Endothelial cell of umbilical vein (primary cell): ENCODE measurements around the gene PHKG1. TPM values are rescaled to one million over a fixed set of nuclear protein-coding genes. Genes with fewer than 3 reads are reported as not detected.
A peak's percentile ranks its signal among the peaks of the same experiment; 100 is the strongest.
"Not testable (repeated sequence)": the region's sequence is repeated elsewhere in the genome, so short reads cannot be mapped to it uniquely, and the experiment has no call there.

ENCODE experiments used
- BruUV-seq: library from RNA; stranded (reverse); fragments of 400-500 nt; replicated peaks from 2 replicates; lab custom pipeline; 2021; lab: Mats Ljungman, UMichigan
- CTCF ChIA-PET: fragments of 300-600, 350-600 bp; sonication (Branson Sonifier 250); formaldehyde crosslinking; loops from one replicate; lab custom pipeline; 2021; ENCODE audit warnings: antibody characterized with exemption, inconsistent platforms; lab: Charles Lee
- POLR2A ChIA-PET: fragments of 300-600, 350-600 bp; sonication (Branson Sonifier 250); formaldehyde crosslinking; loops from one replicate; lab custom pipeline; 2021; ENCODE audit warnings: antibody characterized with exemption, inconsistent platforms; lab: Charles Lee
- DNase-seq: peaks from one replicate; pipeline ENCODE4 v3.0.0-alpha.2; 2011; ENCODE audit warnings: low read depth, low spot score
- FAIRE-seq: peaks from 2 replicates; lab custom pipeline; 2011; peaks lifted over from hg19 to GRCh38; lab: Jason Lieb, UNC
- H2AFZ ChIP-seq: 2 replicates; pipeline ENCODE4 v1.6.0; 2012; ENCODE audit warnings: low read depth, low read length, control low read depth, inconsistent platforms
- H3K27ac ChIP-seq: 2 replicates; pipeline ENCODE4 v1.5.1; 2011; ENCODE audit warnings: low read depth, mild to moderate bottlenecking, control low read depth, low read length, moderate library complexity; ENCODE audit not compliant: insufficient read depth
- H3K27me3 ChIP-seq, 2 experiments: 2 replicates each; pipeline versions ENCODE4 v1.6.0 to v1.6.1; 2011; ENCODE audit warnings: low read length in 2 of 2, mixed read lengths in 1 of 2; ENCODE audit not compliant: control insufficient read depth in 2 of 2, insufficient read depth in 2 of 2
- H3K36me3 ChIP-seq, 2 experiments: 2 replicates in 1 of 2; 3 replicates in 1 of 2; pipeline ENCODE4 v1.5.1; 2011; ENCODE audit warnings: low read length in 2 of 2, mild to moderate bottlenecking in 1 of 2, moderate library complexity in 1 of 2; ENCODE audit not compliant: control insufficient read depth in 2 of 2, insufficient read depth in 2 of 2; ENCODE audit errors: extremely low read depth in 1 of 2
- H3K4me1 ChIP-seq: 3 replicates; pipeline ENCODE4 v1.5.1; 2011; ENCODE audit warnings: mild to moderate bottlenecking, low read length; ENCODE audit not compliant: control insufficient read depth, insufficient read depth; ENCODE audit errors: extremely low read depth
- H3K4me2 ChIP-seq: 2 replicates; pipeline ENCODE4 v1.6.1; 2011; ENCODE audit warnings: low read length, control low read depth, mixed read lengths; ENCODE audit not compliant: insufficient read depth
- H3K4me3 ChIP-seq, 3 experiments: fragments of 200-600 bp in 1 of 3; sonication (generic), shearing (Covaris generic) in 1 of 3; replicated peaks in 1 of 3; 2 replicates each; pipeline ENCODE4 v1.5.1; 2011 to 2016; ENCODE audit warnings: control low read depth in 3 of 3, low read length in 3 of 3, mild to moderate bottlenecking in 2 of 3, inconsistent platforms in 1 of 3, low read depth in 1 of 3, moderate library complexity in 1 of 3; ENCODE audit not compliant: insufficient read depth in 1 of 3
- H3K79me2 ChIP-seq: 2 replicates; pipeline ENCODE4 v1.6.0; 2012; ENCODE audit warnings: low read length, inconsistent platforms; ENCODE audit not compliant: control insufficient read depth, insufficient read depth
- H3K9ac ChIP-seq: replicated peaks from 2 replicates; pipeline ENCODE3; 2011; ENCODE audit warnings: low read length, control low read depth; ENCODE audit not compliant: insufficient read depth; ENCODE audit errors: extremely low read depth
- H3K9me1 ChIP-seq: replicated peaks from 3 replicates; pipeline ENCODE4 v1.6.0; 2011; ENCODE audit warnings: mild to moderate bottlenecking, low read length; ENCODE audit not compliant: control insufficient read depth, insufficient read depth; ENCODE audit errors: extremely low read depth
- H3K9me3 ChIP-seq: replicated peaks from 2 replicates; pipeline ENCODE4 v1.5.1; 2012; ENCODE audit warnings: low read length, inconsistent platforms; ENCODE audit not compliant: control insufficient read depth, insufficient read depth
- H4K20me1 ChIP-seq: replicated peaks from 2 replicates; pipeline ENCODE3; 2011; ENCODE audit warnings: mild to moderate bottlenecking, low read length; ENCODE audit not compliant: control insufficient read depth, insufficient read depth; ENCODE audit errors: extremely low read depth
- CTCF ChIP-seq, 2 donors: IDR thresholded peaks; 1 replicate in 1 of 2; 2 replicates in 1 of 2; pipeline ENCODE4 v1.5.1; 2011; ENCODE audit warnings: low read length in 2 of 2, mild to moderate bottlenecking in 2 of 2, moderate library complexity in 2 of 2, control low read depth in 1 of 2, inconsistent platforms in 1 of 2, low read depth in 1 of 2; ENCODE audit not compliant: insufficient read depth in 1 of 2; ENCODE audit errors: extremely low read depth in 1 of 2
- EZH2 ChIP-seq: IDR thresholded peaks from 2 replicates; pipeline ENCODE4 v1.6.1; 2012; ENCODE audit warnings: borderline replicate concordance, low read depth, mild to moderate bottlenecking, moderate library complexity, low read length, inconsistent platforms; ENCODE audit not compliant: severe bottlenecking
- FOS ChIP-seq: IDR thresholded peaks from 2 replicates; pipeline ENCODE4 v1.6.1; 2011; ENCODE audit warnings: mild to moderate bottlenecking, low read length, moderate library complexity, borderline replicate concordance; ENCODE audit not compliant: insufficient read depth
- GATA2 ChIP-seq: IDR thresholded peaks from 2 replicates; pipeline ENCODE4 v1.7.0; 2011; ENCODE audit warnings: low read depth, mild to moderate bottlenecking, moderate library complexity, mixed read lengths, low read length; ENCODE audit not compliant: insufficient read length, insufficient read depth
- JUN ChIP-seq: IDR thresholded peaks from 2 replicates; pipeline ENCODE4 v1.6.1; 2011; ENCODE audit warnings: borderline replicate concordance, low read depth; ENCODE audit not compliant: insufficient read length, insufficient read depth
- MYC ChIP-seq: IDR thresholded peaks from one replicate; pipeline ENCODE4 v1.6.1; 2011; ENCODE audit warnings: mild to moderate bottlenecking, low read depth, low read length
- POLR2A ChIP-seq: IDR thresholded peaks from 2 replicates; pipeline ENCODE4 v1.6.1; 2012; ENCODE audit warnings: low read depth, mild to moderate bottlenecking, control low read depth, low read length
- POLR2AphosphoS5 ChIP-seq: IDR thresholded peaks from 2 replicates; pipeline ENCODE4 v1.6.1; 2012; ENCODE audit warnings: low read depth, mild to moderate bottlenecking, control low read depth, low read length, moderate library complexity; ENCODE audit not compliant: insufficient read depth
- dilution Hi-C: fragments of 300-500 bp; cut with MboI; formaldehyde crosslinking; loops from one replicate; pipeline ENCODE4 v1.15.0; 2019; ENCODE audit warnings: low sequenced_read_pairs; ENCODE audit not compliant: extremely low pct_ligation_motif_present
- intact Hi-C: fragments of 100-400 bp; cut with micrococcal nuclease; formaldehyde crosslinking; loops from one replicate; pipeline ENCODE4 v1.10.0; 2022
- polyA plus RNA-seq, 4 experiments: library from polyadenylated mRNA; depleted of rRNA in 3 of 4; stranded (reverse) in 3 of 4; unstranded in 1 of 4; fragments of >200 nt; gene quantifications; 2 replicates each; pipeline versions ENCODE4 v1.2.1 to v1.2.3, GENCODE V29; 2011 to 2012; ENCODE audit warnings: missing spikeins in 1 of 4
- total RNA-seq: library from RNA; stranded (reverse); gene quantifications from 2 replicates; pipeline ENCODE4 v1.2.3, GENCODE V29; 2021
- TF ChIP-seq, protein P1 (sequence below): IDR thresholded peaks from 2 replicates; pipeline ENCODE4 v1.6.1; 2011; ENCODE audit not compliant: insufficient read depth, insufficient read length

The PHKG1 gene
- total and polyA plus RNA-seq, 2 donors (not counting 3 experiments of a cell fraction or from before 2014, with no cell fraction given) = 0.32 to 1.00 TPM

GRCh38 chr7:56051053-56051338 lies 41.8 kb downstream of the PHKG1 start:
- ChIA-PET CTCF (interaction anchor here (0.9 to 2.5 kb wide), 13 partner anchors 10 to 409 kb away, joined by 3 to 17 read pairs (median 5); partner anchors contain the start of gene NIPSNAP2), POLR2A (interaction anchor here (0.6 to 1.9 kb wide), 8 partner anchors 8 to 86 kb away, joined by 3 to 27 read pairs (median 8); partner anchors contain the start of genes CHCHD2 and SUMF2)
- dilution Hi-C loops = no loop called here
- TF ChIP-seq MYC (no peak), POLR2AphosphoS5 (no peak), CTCF (IDR thresholded peaks at IDR 0.05; ENCODE audit: extremely low read depth in 1 of 2, insufficient read depth in 1 of 2, low read depth in 1 of 2, low read length in 2 of 2) (no peak), EZH2 (no peak), JUN (no peak), POLR2A (no peak), FOS (no peak), GATA2 (no peak)
- TF ChIP-seq, protein P1, sequence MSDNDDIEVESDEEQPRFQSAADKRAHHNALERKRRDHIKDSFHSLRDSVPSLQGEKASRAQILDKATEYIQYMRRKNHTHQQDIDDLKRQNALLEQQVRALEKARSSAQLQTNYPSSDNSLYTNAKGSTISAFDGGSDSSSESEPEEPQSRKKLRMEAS = no peak
- Histone ChIP-seq H3K4me2 (peak overlapping the region; percentile 79), H3K9ac (peak overlapping the region; percentile 92), H3K36me3 (peaks cover 8 to 11% of the 10 kb centered on the region in 2 experiments), H3K27ac (peak overlapping the region; percentile 81), H3K27me3 (no peaks in the 10 kb centered on the region), H4K20me1 (no peaks in the 10 kb centered on the region), H2AFZ (peak overlapping the region; percentile 12), H3K4me3 (peak overlapping the region; percentile 13 to 86 (median 86)), H3K9me1 (no peaks in the 10 kb centered on the region), H3K4me1 (peaks cover 47% of the 10 kb centered on the region), H3K79me2 (peaks cover 53% of the 10 kb centered on the region), H3K9me3 (no peaks in the 10 kb centered on the region)
- no peak for FAIRE-seq
- BruUV-seq = TSS peak; percentile 90
- intact Hi-C loops = loop anchor here (1.0 to 5.0 kb wide), 6 partner anchors 13 to 684 kb away; partner anchors contain the start of genes LANCL2, NIPSNAP2 and SUMF2
- DNase-seq = no peak

DNA sequence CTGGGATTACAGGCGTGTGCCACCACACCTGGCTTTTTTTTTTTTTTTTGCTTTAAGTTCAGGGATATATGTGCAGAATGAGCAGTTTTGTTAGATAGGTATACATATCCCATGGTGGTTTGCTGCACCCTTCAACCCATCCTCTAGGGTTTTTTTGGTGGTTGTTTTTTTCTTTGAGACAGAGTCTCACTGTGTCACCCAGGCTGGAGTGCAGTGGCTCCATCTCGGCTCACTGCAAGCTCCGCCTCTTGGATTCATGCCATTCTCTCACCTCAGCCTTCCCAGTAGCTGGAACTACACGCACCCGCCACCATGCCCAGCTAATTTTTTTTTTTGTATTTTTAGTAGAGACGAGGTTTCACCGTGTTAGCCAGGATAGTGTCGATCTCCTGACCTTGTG lies 44.0 kb downstream of the PHKG1 start:
- dilution Hi-C loops, H3K27me3 ChIP-seq, H3K9me3 ChIP-seq, H3K4me3 ChIP-seq, H3K36me3 ChIP-seq, H3K4me2 ChIP-seq, intact Hi-C loops, H4K20me1 ChIP-seq, FAIRE-seq, POLR2A ChIA-PET, CTCF ChIA-PET, BruUV-seq, H2AFZ ChIP-seq, H3K27ac ChIP-seq, H3K9me1 ChIP-seq, H3K9ac ChIP-seq, DNase-seq: not testable (repeated sequence)
- peaks cover 38% of the 10 kb centered on the region for H3K4me1 ChIP-seq
- H3K79me2 ChIP-seq = peaks cover 35% of the 10 kb centered on the region
